ENCODE results near the gene MSLN. TPM values are rescaled to one million over a fixed set of nuclear protein-coding genes. Genes with fewer than 3 reads are reported as not detected.

Gene MSLN
- total and polyA plus RNA-seq, 2 of the 8 experiments (the other 6 are each of a cell fraction or from before 2014, with no cell fraction given) = 0.28 to 0.50 TPM

GRCh38 chr16:711084-711483, 49.5 kb upstream of the MSLN start:
- POLR2A ChIA-PET (ENCODE audit: partially characterized antibody) = interaction anchor here (1.5 to 20.9 kb wide), 3 partner anchors 9 to 16 kb away, joined by 5 to 353 read pairs (median 5); partner anchors contain the start of genes ANTKMT, CCDC78 and HAGHL
- H2BK5ac ChIP-seq (ENCODE audit: low read depth, low read length) = no peak overlapping the region

More at GRCh38 chr16:711084-711483, 49.5 kb upstream of the MSLN start:
- H3K23ac ChIP-seq (ENCODE audit: insufficient read length) = no peak overlapping the region
- no peak overlapping the region for H3K4ac ChIP-seq (replicated peaks; ENCODE audit: insufficient read length, low read depth, low read length)
- no peak overlapping the region for H2BK12ac ChIP-seq (ENCODE audit: low read depth, low read length)
- H3K79me2 ChIP-seq (ENCODE audit: control insufficient read depth in 1 of 2, insufficient read depth in 2 of 2, low read length in 2 of 2) = no peaks in the 10 kb centered on the region
- WGBS, 2 experiments (ENCODE audit: extremely low coverage in 1 of 2, insufficient coverage in 1 of 2, insufficient read length in 1 of 2, insufficient replicate concordance in 2 of 2, low coverage in 1 of 2, low lambda C conversion rate in 2 of 2, missing lambda C conversion rate in 1 of 2) = 86% methylated on average over 12 of the region's 12 CpGs; no CpG with 5 or more reads in 1 of the 2 experiments
- H3K27ac ChIP-seq (ENCODE audit: low read depth, low read length) = no peak overlapping the region
- CTCF ChIA-PET (ENCODE audit: partially characterized antibody) = interaction anchor here (0.9 to 33.4 kb wide), 10 partner anchors 8 to 347 kb away, joined by 3 to 977 read pairs (median 5); partner anchors contain the start of genes ANTKMT, CCDC78, CHTF18 and CIAO3
- H3K23me2 ChIP-seq (ENCODE audit: low read depth, low read length) = peaks cover 17% of the 10 kb centered on the region; the same call in 1 of the 2 replicates
- no peak overlapping the region for H3K9ac ChIP-seq (replicated peaks in 1 of 4; ENCODE audit: extremely low read depth in 1 of 4, low read depth in 3 of 4, low read length in 3 of 4)
- H3K18ac ChIP-seq (ENCODE audit: extremely low read depth, low read length) = no peak overlapping the region
- no peak overlapping the region for H3K56ac ChIP-seq (replicated peaks; ENCODE audit: insufficient read length, low read depth, low read length)
- 0 out of 2 replicates have a peak overlapping the region, but pooled peaks have one; percentile 51 for H4K8ac ChIP-seq (ENCODE audit: extremely low read depth, insufficient read depth, low read length)
- H3K79me1 ChIP-seq (ENCODE audit: low read depth, low read length) = no peaks in the 10 kb centered on the region
- peaks cover 5 to 8% of the 10 kb centered on the region in 2 experiments for H4K20me1 ChIP-seq (replicated peaks in 1 of 2; ENCODE audit: control insufficient read depth in 1 of 2, insufficient read depth in 2 of 2, low read length in 2 of 2)
- no peaks in the 10 kb centered on the region for H3K36me3 ChIP-seq (ENCODE audit: control insufficient read depth in 2 of 4, insufficient read depth in 4 of 4, low read length in 3 of 4)
- no peak overlapping the region for H3K4me3 ChIP-seq (ENCODE audit: extremely low read depth in 1 of 4, insufficient read depth in 2 of 4, low read depth in 3 of 4, low read length in 4 of 4)
- no peak overlapping the region for H4K5ac ChIP-seq (ENCODE audit: insufficient read length, low read depth, low read length)
- TF ChIP-seq SRF (IDR thresholded peaks at IDR 0.05; ENCODE audit: low read depth, low read length) (no peak), KDM4A (IDR thresholded peaks at IDR 0.05; ENCODE audit: low read depth, low read length, severe bottlenecking) (no peak), HDAC2 (IDR thresholded peaks at IDR 0.05; ENCODE audit: borderline replicate concordance in 1 of 2, low read depth in 2 of 2, low read length in 2 of 2) (peak in 1 of 2 experiments; percentile 49; a peak in 2 of 4 replicates), KDM1A (IDR thresholded peaks at IDR 0.05; ENCODE audit: borderline replicate concordance, low read length) (peak; percentile 93)
- H2BK15ac ChIP-seq (ENCODE audit: low read length) = no peak overlapping the region
- H3K4me2 ChIP-seq (ENCODE audit: insufficient read depth in 1 of 2, low read depth in 2 of 2, low read length in 2 of 2) = no peak overlapping the region
- no peak overlapping the region for H2BK20ac ChIP-seq (ENCODE audit: low read length)
- DNase-seq (ENCODE audit: low read depth in 1 of 2, low spot score in 2 of 2) = no peak
- no peak for FAIRE-seq
- H3K4me1 ChIP-seq (replicated peaks in 1 of 4; ENCODE audit: control insufficient read depth in 3 of 4, insufficient read depth in 4 of 4, low read length in 3 of 4) = peaks cover 0 to 13% (median 9%) of the 10 kb centered on the region in 4 experiments; a peak in 5 of 7 replicates
- H4K91ac ChIP-seq (replicated peaks; ENCODE audit: insufficient read length, low read length) = no peak overlapping the region
- no peak overlapping the region for H3K14ac ChIP-seq (ENCODE audit: insufficient read length)
- H2AFZ ChIP-seq (ENCODE audit: low read length) = no peak overlapping the region
- peaks cover 18 to 70% (median 51%) of the 10 kb centered on the region in 4 experiments for H3K27me3 ChIP-seq (replicated peaks in 1 of 4; ENCODE audit: control insufficient read depth in 3 of 4, extremely low read depth in 1 of 4, insufficient read depth in 3 of 4, low read length in 3 of 4)
- no peaks in the 10 kb centered on the region for H3K9me3 ChIP-seq (ENCODE audit: insufficient read depth in 2 of 2, low read depth in 1 of 2, low read length in 1 of 2)
- no peak overlapping the region for H2AK5ac ChIP-seq (ENCODE audit: low read depth, low read length)
- H2BK120ac ChIP-seq (replicated peaks; ENCODE audit: low read depth, low read length) = no peak overlapping the region
